M059J (cell line): ENCODE data around the gene STN1. TPM values are rescaled to one million over a fixed set of nuclear protein-coding genes. Genes with fewer than 3 reads are reported as not detected.
A peak's percentile ranks its signal among the peaks of the same experiment; 100 is the strongest.

ENCODE experiments used
- DNase-seq: peaks from one replicate; pipeline ENCODE4 v3.0.0-alpha.2; 2012; ENCODE audit warnings: low read depth
- total RNA-seq: library from RNA; depleted of rRNA; stranded (reverse); fragments of >200 nt; shearing (Covaris generic); gene quantifications from 2 replicates; pipeline ENCODE4 v1.2.3, GENCODE V29; 2014

STN1 gene
- total RNA-seq, 1 experiment from 2014 or later: 21.9 TPM

GRCh38 chr10:103894441-103894864 is 23.5 kb downstream of the STN1 start:
- peak; percentile 66 for DNase-seq

- DNase-seq: peak; percentile 24
Measured at GRCh38 chr10:103893817-103894216, 24.2 kb downstream of the STN1 start.

GRCh38 chr10:103892181-103892580 is 25.8 kb downstream of the STN1 start:
- DNase-seq: no peak

GRCh38 chr10:103890688-103891087 is 27.3 kb downstream of the STN1 start:
- DNase-seq: no peak

- DNase-seq: peak; percentile 32
Measured at GRCh38 chr10:103890194-103890658, 27.8 kb downstream of the STN1 start.

GRCh38 chr10:103889121-103889720 is 28.8 kb downstream of the STN1 start:
- DNase-seq: no peak

- peak; percentile 84 for DNase-seq
Measured at GRCh38 chr10:103888113-103888841, 29.7 kb downstream of the STN1 start.

- DNase-seq: no peak
Measured at GRCh38 chr10:103885617-103886016, 32.4 kb downstream of the STN1 start.

GRCh38 chr10:103884681-103885139 is 33.3 kb downstream of the STN1 start:
- peak; percentile 64 for DNase-seq

GRCh38 chr10:103882285-103883007 is 35.5 kb downstream of the STN1 start:
- no peak for DNase-seq

GRCh38 chr10:103881416-103882284 is 36.3 kb downstream of the STN1 start:
- no peak for DNase-seq

GRCh38 chr10:103879831-103880230 is 38.2 kb downstream of the STN1 start:
- no peak for DNase-seq

GRCh38 chr10:103879409-103879808 is 38.6 kb downstream of the STN1 start:
- DNase-seq: no peak

GRCh38 chr10:103877861-103878260 is 40.1 kb downstream of the STN1 start:
- no peak for DNase-seq

GRCh38 chr10:103876155-103876554 is 41.8 kb downstream of the STN1 start:
- no peak for DNase-seq

GRCh38 chr10:103874730-103875129 is 43.3 kb downstream of the STN1 start:
- no peak for DNase-seq

- peak; percentile 70 for DNase-seq
Measured at GRCh38 chr10:103872137-103872931, 45.6 kb downstream of the STN1 start.

- DNase-seq: no peak
Measured at GRCh38 chr10:103871006-103871405, 47.0 kb downstream of the STN1 start.

- DNase-seq: peak; percentile 86
Measured at GRCh38 chr10:103870516-103870915, 47.5 kb downstream of the STN1 start.

GRCh38 chr10:103869336-103869735 is 48.6 kb downstream of the STN1 start:
- DNase-seq: no peak

- no peak for DNase-seq
Measured at GRCh38 chr10:103868200-103868599, 49.8 kb downstream of the STN1 start.
